ENCODE measurements around the gene COL28A1. TPM values are rescaled to one million over a fixed set of nuclear protein-coding genes. Genes with fewer than 3 reads are reported as not detected.

COL28A1 gene
- total RNA-seq, 1 donor from 2014 or later: not detected

DNA sequence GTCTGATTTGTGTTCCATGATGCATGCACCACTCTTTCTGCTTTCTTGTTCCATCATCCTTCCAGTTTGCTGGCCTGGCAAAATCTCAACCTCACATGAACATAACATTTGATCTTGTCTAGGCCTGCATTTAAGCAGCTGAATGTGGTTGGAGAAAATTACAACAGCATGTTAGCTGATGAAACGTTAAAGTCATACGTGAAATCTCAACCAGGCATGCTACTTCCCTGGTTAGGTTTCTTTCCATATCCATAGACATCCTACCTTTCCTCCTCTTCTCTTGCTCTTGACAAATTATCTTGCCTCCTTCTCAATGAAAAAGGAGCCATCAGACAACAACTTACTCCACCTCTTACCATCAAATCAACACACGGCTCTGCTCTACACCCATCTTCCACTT lies 199.8 kb downstream of the COL28A1 start:
- Mint-ChIP-seq H3K27me3 (ENCODE audit: unreplicated experiment) (no peaks in the 10 kb centered on the region), H3K27ac (ENCODE audit: unreplicated experiment) (no peak overlapping the region), H3K4me1 (ENCODE audit: unreplicated experiment) (no peaks in the 10 kb centered on the region), H3K4me3 (ENCODE audit: unreplicated experiment) (no peak overlapping the region), H3K9me3 (ENCODE audit: unreplicated experiment) (no peaks in the 10 kb centered on the region), H3K36me3 (ENCODE audit: low read depth, unreplicated experiment) (no peaks in the 10 kb centered on the region)
- no peak for DNase-seq (ENCODE audit: low spot score)
- TF ChIP-seq CTCF (IDR thresholded peaks at IDR 0.05; ENCODE audit: unreplicated experiment): no peak

DNA sequence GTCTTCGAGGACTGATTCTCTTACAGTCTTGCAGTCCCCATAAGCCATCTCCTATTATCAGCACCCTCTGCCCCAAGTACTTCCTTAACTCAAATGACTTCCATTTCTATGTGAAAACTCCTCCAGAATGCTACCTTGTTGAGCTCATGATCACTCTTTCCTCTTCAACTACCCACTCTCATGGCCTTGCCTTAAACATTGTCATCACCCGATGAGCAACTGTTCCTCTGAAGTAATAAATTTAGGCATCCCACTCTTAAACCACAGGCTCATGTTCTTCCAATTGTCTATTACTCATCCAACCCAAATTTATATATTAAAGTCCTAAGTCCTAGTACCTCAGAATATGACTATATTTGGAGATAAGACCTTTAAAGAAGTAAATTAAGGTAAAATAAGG lies 200.5 kb downstream of the COL28A1 start:
- Mint-ChIP-seq H3K27me3 (ENCODE audit: unreplicated experiment) (no peaks in the 10 kb centered on the region), H3K27ac (ENCODE audit: unreplicated experiment) (no peak overlapping the region), H3K36me3 (ENCODE audit: low read depth, unreplicated experiment) (no peaks in the 10 kb centered on the region), H3K9me3 (ENCODE audit: unreplicated experiment) (no peaks in the 10 kb centered on the region), H3K4me1 (ENCODE audit: unreplicated experiment) (no peaks in the 10 kb centered on the region), H3K4me3 (ENCODE audit: unreplicated experiment) (no peak overlapping the region)
- TF ChIP-seq CTCF (IDR thresholded peaks at IDR 0.05; ENCODE audit: unreplicated experiment): no peak
- DNase-seq (ENCODE audit: low spot score): no peak

- Mint-ChIP-seq H3K27me3 (ENCODE audit: unreplicated experiment) (no peaks in the 10 kb centered on the region), H3K36me3 (ENCODE audit: low read depth, unreplicated experiment) (no peaks in the 10 kb centered on the region), H3K27ac (ENCODE audit: unreplicated experiment) (no peak overlapping the region), H3K4me3 (ENCODE audit: unreplicated experiment) (no peak overlapping the region), H3K4me1 (ENCODE audit: unreplicated experiment) (no peaks in the 10 kb centered on the region), H3K9me3 (ENCODE audit: unreplicated experiment) (no peaks in the 10 kb centered on the region)
- no peak for DNase-seq (ENCODE audit: low spot score)
- TF ChIP-seq CTCF (IDR thresholded peaks at IDR 0.05; ENCODE audit: unreplicated experiment): no peak
Observed at GRCh38 chr7:7333610-7334009, 202.1 kb downstream of the COL28A1 start.

- Mint-ChIP-seq H3K9me3 (ENCODE audit: unreplicated experiment) (no peaks in the 10 kb centered on the region), H3K4me3 (ENCODE audit: unreplicated experiment) (no peak overlapping the region), H3K4me1 (ENCODE audit: unreplicated experiment) (no peaks in the 10 kb centered on the region), H3K27ac (ENCODE audit: unreplicated experiment) (no peak overlapping the region), H3K36me3 (ENCODE audit: low read depth, unreplicated experiment) (no peaks in the 10 kb centered on the region), H3K27me3 (ENCODE audit: unreplicated experiment) (no peaks in the 10 kb centered on the region)
- DNase-seq (ENCODE audit: low spot score): no peak
- no peak for TF ChIP-seq CTCF (IDR thresholded peaks at IDR 0.05; ENCODE audit: unreplicated experiment)
Observed at GRCh38 chr7:7331523-7331922, 204.2 kb downstream of the COL28A1 start.

GRCh38 chr7:7330997-7331396 lies 204.7 kb downstream of the COL28A1 start:
- no peak overlapping the region for H3K27ac Mint-ChIP-seq (ENCODE audit: unreplicated experiment)
- H3K27me3 Mint-ChIP-seq (ENCODE audit: unreplicated experiment): no peaks in the 10 kb centered on the region
- no peak for TF ChIP-seq CTCF (IDR thresholded peaks at IDR 0.05; ENCODE audit: unreplicated experiment)
- H3K9me3 Mint-ChIP-seq (ENCODE audit: unreplicated experiment): no peaks in the 10 kb centered on the region
- H3K4me1 Mint-ChIP-seq (ENCODE audit: unreplicated experiment): no peaks in the 10 kb centered on the region
- H3K36me3 Mint-ChIP-seq (ENCODE audit: low read depth, unreplicated experiment): no peaks in the 10 kb centered on the region
- H3K4me3 Mint-ChIP-seq (ENCODE audit: unreplicated experiment): no peak overlapping the region
- DNase-seq (ENCODE audit: low spot score): no peak
